DND-41 (cell line): ENCODE measurements around the gene VCL.

Source experiments
- ATAC-seq: fragments of 200-7000 bp; cut with Tn5 transposase; 3 replicates; pipeline ENCODE4 v1.9.1; 2021; ENCODE audit warnings: low read depth; ENCODE audit not compliant: insufficient read depth
- DNase-seq: peaks from one replicate; pipeline ENCODE4 v3.0.0-alpha.2; 2020
- H2AFZ ChIP-seq: 2 replicates; pipeline ENCODE4 v1.6.0; 2012; ENCODE audit warnings: low read depth, low read length
- H3K27ac ChIP-seq: 2 replicates; pipeline ENCODE4 v1.5.1; 2012; ENCODE audit warnings: low read length, inconsistent platforms
- H3K27me3 ChIP-seq: fragments of 200-600 bp; sonication (generic); 2 replicates; pipeline ENCODE4 v1.6.0; 2012; ENCODE audit warnings: low read length, mild to moderate bottlenecking, inconsistent platforms; ENCODE audit not compliant: insufficient read depth, poor library complexity
- H3K36me3 ChIP-seq: 2 replicates; pipeline ENCODE4 v1.5.1; 2012; ENCODE audit warnings: low read length, inconsistent platforms; ENCODE audit not compliant: insufficient read depth
- H3K4me1 ChIP-seq: 2 replicates; pipeline ENCODE4 v1.5.1; 2012; ENCODE audit warnings: mild to moderate bottlenecking, low read length; ENCODE audit not compliant: insufficient read depth
- H3K4me2 ChIP-seq: 2 replicates; pipeline ENCODE4 v1.6.0; 2012; ENCODE audit warnings: mild to moderate bottlenecking, moderate library complexity, low read length, inconsistent platforms; ENCODE audit not compliant: insufficient read depth
- H3K4me3 ChIP-seq, 2 experiments: fragments of 200-600 bp in 1 of 2; shearing (Covaris generic) in 1 of 2; 2 replicates each; pipeline ENCODE4 v1.5.1; 2012 to 2016; ENCODE audit warnings: inconsistent platforms in 2 of 2, low read length in 2 of 2, mild to moderate bottlenecking in 2 of 2, low read depth in 1 of 2, moderate library complexity in 1 of 2
- H3K79me2 ChIP-seq: 2 replicates; pipeline ENCODE4 v1.6.0; 2012; ENCODE audit warnings: low read length, inconsistent platforms; ENCODE audit not compliant: insufficient read depth
- H3K9ac ChIP-seq: 2 replicates; pipeline ENCODE4 v1.6.0; 2012; ENCODE audit warnings: low read depth, mild to moderate bottlenecking, inconsistent platforms, low read length, moderate library complexity
- H3K9me3 ChIP-seq: 2 replicates; pipeline ENCODE4 v1.5.1; 2012; ENCODE audit warnings: low read length, moderate library complexity, mild to moderate bottlenecking, inconsistent platforms; ENCODE audit not compliant: insufficient read depth, severe bottlenecking
- H4K20me1 ChIP-seq: 2 replicates; pipeline ENCODE4 v1.6.0; 2012; ENCODE audit warnings: low read length; ENCODE audit not compliant: insufficient read depth
- CTCF ChIP-seq: IDR thresholded peaks from 2 replicates; pipeline ENCODE4 v1.5.1; 2012; ENCODE audit warnings: borderline replicate concordance, low read length, moderate library complexity, mild to moderate bottlenecking; ENCODE audit not compliant: poor library complexity, severe bottlenecking; ENCODE audit errors: extremely low read depth
- EZH2 ChIP-seq: IDR thresholded peaks from 3 replicates; pipeline ENCODE4 v1.6.1; 2012; ENCODE audit warnings: borderline replicate concordance, low read depth, mild to moderate bottlenecking, moderate library complexity, low read length, inconsistent platforms; ENCODE audit not compliant: severe bottlenecking

Gene VCL

GRCh38 chr10:74034301-74034700, 36.4 kb downstream of the VCL start:
- Histone ChIP-seq H3K9ac (no peak overlapping the region), H3K27ac (no peak overlapping the region), H3K9me3 (no peaks in the 10 kb centered on the region), H3K4me1 (no peaks in the 10 kb centered on the region), H4K20me1 (no peaks in the 10 kb centered on the region), H3K4me2 (no peak overlapping the region), H2AFZ (no peak overlapping the region), H3K27me3 (peaks cover 6% of the 10 kb centered on the region), H3K36me3 (no peaks in the 10 kb centered on the region), H3K4me3 (no peak overlapping the region), H3K79me2 (no peaks in the 10 kb centered on the region)
- DNase-seq = no peak
- TF ChIP-seq EZH2 (no peak), CTCF (no peak)
- ATAC-seq = no peak

GRCh38 chr10:74035303-74035702, 37.4 kb downstream of the VCL start:
- Histone ChIP-seq H3K27me3 (peaks cover 6% of the 10 kb centered on the region), H3K4me2 (no peak overlapping the region), H3K36me3 (no peaks in the 10 kb centered on the region), H3K4me1 (no peaks in the 10 kb centered on the region), H3K79me2 (no peaks in the 10 kb centered on the region), H3K27ac (no peak overlapping the region), H4K20me1 (no peaks in the 10 kb centered on the region), H2AFZ (no peak overlapping the region), H3K9me3 (no peaks in the 10 kb centered on the region), H3K4me3 (no peak overlapping the region), H3K9ac (no peak overlapping the region)
- ATAC-seq (no peak), DNase-seq (no peak)
- TF ChIP-seq CTCF (peak; percentile 32), EZH2 (no peak)

- Histone ChIP-seq H3K36me3 (no peaks in the 10 kb centered on the region), H3K4me3 (no peak overlapping the region), H2AFZ (no peak overlapping the region), H3K79me2 (no peaks in the 10 kb centered on the region), H3K27me3 (peaks cover 6% of the 10 kb centered on the region), H4K20me1 (no peaks in the 10 kb centered on the region), H3K4me2 (no peak overlapping the region), H3K9ac (no peak overlapping the region), H3K4me1 (no peaks in the 10 kb centered on the region), H3K27ac (no peak overlapping the region), H3K9me3 (no peaks in the 10 kb centered on the region)
- TF ChIP-seq EZH2 (no peak), CTCF (no peak)
- ATAC-seq (no peak), DNase-seq (no peak)
Observed at GRCh38 chr10:74036474-74036873, 38.6 kb downstream of the VCL start.
